ENCODE measurements around the gene PPARG.
"Not testable (repeated sequence)": the region's sequence is repeated elsewhere in the genome, so short reads cannot be mapped to it uniquely, and the experiment has no call there.

The PPARG gene

GRCh38 chr3:12451960-12452359, 163.1 kb downstream of the PPARG start:
- TF ChIP-seq, protein P1, sequence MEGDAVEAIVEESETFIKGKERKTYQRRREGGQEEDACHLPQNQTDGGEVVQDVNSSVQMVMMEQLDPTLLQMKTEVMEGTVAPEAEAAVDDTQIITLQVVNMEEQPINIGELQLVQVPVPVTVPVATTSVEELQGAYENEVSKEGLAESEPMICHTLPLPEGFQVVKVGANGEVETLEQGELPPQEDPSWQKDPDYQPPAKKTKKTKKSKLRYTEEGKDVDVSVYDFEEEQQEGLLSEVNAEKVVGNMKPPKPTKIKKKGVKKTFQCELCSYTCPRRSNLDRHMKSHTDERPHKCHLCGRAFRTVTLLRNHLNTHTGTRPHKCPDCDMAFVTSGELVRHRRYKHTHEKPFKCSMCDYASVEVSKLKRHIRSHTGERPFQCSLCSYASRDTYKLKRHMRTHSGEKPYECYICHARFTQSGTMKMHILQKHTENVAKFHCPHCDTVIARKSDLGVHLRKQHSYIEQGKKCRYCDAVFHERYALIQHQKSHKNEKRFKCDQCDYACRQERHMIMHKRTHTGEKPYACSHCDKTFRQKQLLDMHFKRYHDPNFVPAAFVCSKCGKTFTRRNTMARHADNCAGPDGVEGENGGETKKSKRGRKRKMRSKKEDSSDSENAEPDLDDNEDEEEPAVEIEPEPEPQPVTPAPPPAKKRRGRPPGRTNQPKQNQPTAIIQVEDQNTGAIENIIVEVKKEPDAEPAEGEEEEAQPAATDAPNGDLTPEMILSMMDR (IDR thresholded peaks at IDR 0.05; ENCODE audit: low read depth, low read length, missing control alignments) = no peak
- DNase-seq (ENCODE audit: low read depth) = no peak
- in situ Hi-C loops (cut with HindIII; ENCODE audit: low sequenced_read_pairs) = no loop called here
- H3K4me3 ChIP-seq (ENCODE audit: low read depth, low read length) = no peak overlapping the region

DNA sequence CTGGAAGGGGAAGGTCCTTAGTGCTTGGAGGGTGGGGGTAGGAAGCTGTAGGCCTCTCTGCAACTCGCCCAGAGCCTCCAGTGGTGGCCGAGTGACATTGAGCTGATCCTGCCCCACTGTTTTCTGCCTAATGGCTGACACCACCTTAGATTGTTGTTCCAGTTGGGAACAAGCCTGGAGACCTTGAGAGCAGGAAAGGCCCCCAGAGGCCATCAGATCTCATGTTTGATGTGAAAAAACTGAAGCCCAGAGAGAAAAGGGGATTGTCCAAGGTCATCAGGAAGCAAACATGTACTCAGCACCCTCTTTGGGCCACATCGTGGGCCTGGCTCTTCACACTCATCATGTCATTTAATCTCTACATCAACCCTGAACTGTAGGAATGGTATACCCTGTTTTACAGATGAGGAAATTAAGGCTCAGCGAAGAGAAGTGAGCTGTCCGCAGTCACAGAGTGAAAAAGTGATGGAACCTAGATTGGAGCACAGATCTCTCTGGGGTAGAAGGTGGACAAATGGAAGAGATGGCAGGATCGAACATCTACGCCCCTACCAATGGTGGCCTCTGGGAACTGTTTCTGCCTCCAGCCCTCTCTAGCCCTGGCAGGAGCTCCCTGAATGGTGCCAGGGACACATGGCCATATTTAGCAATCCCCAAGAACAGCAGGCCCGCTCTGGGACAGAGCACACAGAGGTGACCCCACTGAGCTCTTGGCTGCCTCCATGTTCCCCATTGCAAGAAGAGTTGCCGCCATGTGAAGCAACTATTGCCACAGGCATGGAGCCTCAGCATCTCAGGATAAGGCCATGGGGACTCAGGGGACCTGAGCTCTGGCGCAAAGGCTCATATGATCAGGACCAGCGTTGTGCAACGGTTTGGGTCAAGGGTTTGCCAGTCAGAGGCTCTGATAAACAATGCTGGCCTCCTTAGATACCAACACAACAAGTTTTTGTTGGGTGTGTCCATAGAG, 163.8 kb downstream of the PPARG start:
- in situ Hi-C loops (cut with HindIII; ENCODE audit: low sequenced_read_pairs) = no loop called here
- TF ChIP-seq, protein P1 (IDR thresholded peaks at IDR 0.05; ENCODE audit: low read depth, low read length, missing control alignments) = no peak
- H3K4me3 ChIP-seq (ENCODE audit: low read depth, low read length) = no peak overlapping the region
- no peak for DNase-seq (ENCODE audit: low read depth)

DNA sequence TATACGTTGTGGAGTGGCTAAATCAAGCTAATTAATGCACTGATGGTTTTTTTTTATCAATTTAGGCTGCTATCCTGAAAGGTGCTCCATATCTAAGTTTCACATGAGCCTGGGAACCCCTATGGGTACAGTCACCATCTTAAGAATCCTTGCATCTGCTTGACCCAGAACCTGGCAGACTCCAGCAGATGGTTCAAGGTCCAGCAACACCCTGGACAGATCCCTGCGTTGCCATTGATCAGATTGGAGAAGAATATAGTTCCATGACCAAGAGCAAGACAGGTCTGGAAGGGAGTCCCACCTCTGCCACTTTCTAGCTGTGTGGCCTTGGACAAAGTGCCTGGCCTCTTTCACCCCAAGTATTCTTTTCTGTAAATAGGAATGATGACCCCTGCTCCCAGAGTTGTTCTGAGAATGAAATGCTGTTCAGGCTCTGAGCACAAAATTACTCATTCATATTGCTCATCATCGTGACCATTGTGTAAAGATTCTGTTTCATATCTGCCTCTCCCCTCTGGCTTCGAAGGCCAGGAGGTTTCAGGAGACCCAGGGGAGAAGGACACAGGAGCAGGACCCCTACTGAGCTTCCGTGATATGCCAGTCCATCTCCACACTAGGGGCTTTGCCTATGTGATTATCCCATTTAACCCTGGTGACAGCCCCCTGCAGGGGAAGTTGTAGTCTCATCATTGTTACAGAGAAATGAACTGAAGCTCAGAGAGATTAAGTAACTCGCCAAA, 165.4 kb downstream of the PPARG start:
- in situ Hi-C loops (cut with HindIII; ENCODE audit: low sequenced_read_pairs) = no loop called here
- no peak for DNase-seq (ENCODE audit: low read depth)
- TF ChIP-seq, protein P1 (IDR thresholded peaks at IDR 0.05; ENCODE audit: low read depth, low read length, missing control alignments) = no peak
- H3K4me3 ChIP-seq (ENCODE audit: low read depth, low read length) = no peak overlapping the region

GRCh38 chr3:12454816-12455121, 165.9 kb downstream of the PPARG start:
- TF ChIP-seq, protein P1 (IDR thresholded peaks at IDR 0.05; ENCODE audit: low read depth, low read length, missing control alignments) = no peak
- H3K4me3 ChIP-seq (ENCODE audit: low read depth, low read length) = no peak overlapping the region
- in situ Hi-C loops (cut with HindIII; ENCODE audit: low sequenced_read_pairs) = loop anchor here (5.0 kb wide), 1 partner anchor 52 kb away; no protein-coding TSS in a partner anchor
- no peak for DNase-seq (ENCODE audit: low read depth)

GRCh38 chr3:12455740-12456139, 166.9 kb downstream of the PPARG start:
- TF ChIP-seq, protein P1 (IDR thresholded peaks at IDR 0.05; ENCODE audit: low read depth, low read length, missing control alignments) = no peak
- in situ Hi-C loops (cut with HindIII; ENCODE audit: low sequenced_read_pairs) = loop anchor here (5.0 kb wide), 1 partner anchor 53 kb away; no protein-coding TSS in a partner anchor
- no peak overlapping the region for H3K4me3 ChIP-seq (ENCODE audit: low read depth, low read length)
- DNase-seq (ENCODE audit: low read depth) = no peak

- no peak overlapping the region for H3K4me3 ChIP-seq (ENCODE audit: low read depth, low read length)
- TF ChIP-seq, protein P1 (IDR thresholded peaks at IDR 0.05; ENCODE audit: low read depth, low read length, missing control alignments) = no peak
- DNase-seq (ENCODE audit: low read depth) = no peak
- in situ Hi-C loops (cut with HindIII; ENCODE audit: low sequenced_read_pairs) = loop anchor here (5.0 kb wide), 1 partner anchor 54 kb away; no protein-coding TSS in a partner anchor
Observed at GRCh38 chr3:12456441-12456840, 167.6 kb downstream of the PPARG start.

DNA sequence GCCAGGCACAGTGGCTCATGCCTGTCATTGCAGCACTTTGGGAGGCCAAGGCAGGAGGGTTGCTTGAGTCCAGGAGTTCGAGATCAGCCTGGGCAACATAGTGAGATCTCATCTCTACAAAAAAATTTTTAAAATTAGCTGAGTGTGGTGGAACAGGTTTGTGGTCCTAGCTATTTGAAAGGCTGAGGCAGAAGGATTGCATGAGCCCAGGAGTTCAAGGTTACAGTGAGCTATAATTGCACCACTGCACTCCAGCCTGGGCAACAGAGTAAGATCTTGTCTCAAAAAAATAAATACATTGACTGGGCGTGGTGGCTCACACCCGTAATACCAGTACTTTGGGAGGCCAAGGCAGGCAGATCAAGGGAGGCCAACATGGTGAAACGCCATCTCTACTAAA, 168.5 kb downstream of the PPARG start:
- DNase-seq (ENCODE audit: low read depth); H3K4me3 ChIP-seq (ENCODE audit: low read depth, low read length): not testable (repeated sequence)
- in situ Hi-C loops (cut with HindIII; ENCODE audit: low sequenced_read_pairs) = loop anchor here (5.0 kb wide), 1 partner anchor 55 kb away; no protein-coding TSS in a partner anchor

All from astrocyte of the cerebellum (primary cell).